Stimulated activated CD4-positive, alpha-beta T cell treated with anti-CD3 and anti-CD28 coated beads, Interleukin-4, amount 100 ng/mL, for 4 hours (primary cell): ENCODE data around the gene ELAPOR1.

Experiments
- DNase-seq, 2 experiments: peaks; one replicate each; pipeline ENCODE4 v3.0.0-alpha.2; 2020

The ELAPOR1 gene, protein sequence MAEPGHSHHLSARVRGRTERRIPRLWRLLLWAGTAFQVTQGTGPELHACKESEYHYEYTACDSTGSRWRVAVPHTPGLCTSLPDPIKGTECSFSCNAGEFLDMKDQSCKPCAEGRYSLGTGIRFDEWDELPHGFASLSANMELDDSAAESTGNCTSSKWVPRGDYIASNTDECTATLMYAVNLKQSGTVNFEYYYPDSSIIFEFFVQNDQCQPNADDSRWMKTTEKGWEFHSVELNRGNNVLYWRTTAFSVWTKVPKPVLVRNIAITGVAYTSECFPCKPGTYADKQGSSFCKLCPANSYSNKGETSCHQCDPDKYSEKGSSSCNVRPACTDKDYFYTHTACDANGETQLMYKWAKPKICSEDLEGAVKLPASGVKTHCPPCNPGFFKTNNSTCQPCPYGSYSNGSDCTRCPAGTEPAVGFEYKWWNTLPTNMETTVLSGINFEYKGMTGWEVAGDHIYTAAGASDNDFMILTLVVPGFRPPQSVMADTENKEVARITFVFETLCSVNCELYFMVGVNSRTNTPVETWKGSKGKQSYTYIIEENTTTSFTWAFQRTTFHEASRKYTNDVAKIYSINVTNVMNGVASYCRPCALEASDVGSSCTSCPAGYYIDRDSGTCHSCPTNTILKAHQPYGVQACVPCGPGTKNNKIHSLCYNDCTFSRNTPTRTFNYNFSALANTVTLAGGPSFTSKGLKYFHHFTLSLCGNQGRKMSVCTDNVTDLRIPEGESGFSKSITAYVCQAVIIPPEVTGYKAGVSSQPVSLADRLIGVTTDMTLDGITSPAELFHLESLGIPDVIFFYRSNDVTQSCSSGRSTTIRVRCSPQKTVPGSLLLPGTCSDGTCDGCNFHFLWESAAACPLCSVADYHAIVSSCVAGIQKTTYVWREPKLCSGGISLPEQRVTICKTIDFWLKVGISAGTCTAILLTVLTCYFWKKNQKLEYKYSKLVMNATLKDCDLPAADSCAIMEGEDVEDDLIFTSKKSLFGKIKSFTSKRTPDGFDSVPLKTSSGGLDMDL

GRCh38 chr1:109113590-109114341 is at the start of gene ELAPOR1:
TSS of gene ELAPOR1 (plus strand) at chr1:109114115. CDS start at chr1:109114184, 69 bp downstream.
- DNase-seq = peak; percentile 75 to 98

- no peak for DNase-seq
These were observed 48.8 kb upstream of the ELAPOR1 start for GRCh38 chr1:109065137-109065536.

DNA sequence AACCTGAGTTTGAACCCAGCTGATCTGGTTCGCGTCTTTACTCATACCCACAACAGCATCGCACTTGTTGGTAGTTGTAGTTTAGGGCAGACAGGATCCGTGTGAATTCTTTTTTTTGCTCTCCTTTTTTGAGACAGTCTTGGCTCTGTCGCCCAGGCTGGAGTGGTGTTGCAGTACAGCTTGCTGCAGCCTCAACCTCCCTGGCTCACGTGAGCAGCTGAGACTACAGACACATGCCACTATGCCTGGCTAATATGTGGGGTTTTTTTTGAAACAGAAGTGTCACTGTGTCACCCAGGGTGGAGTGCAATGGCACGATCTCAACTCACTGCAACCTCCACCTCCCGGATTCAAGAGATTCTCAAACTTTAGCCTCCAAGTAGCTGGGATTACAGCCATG is 46.0 kb upstream of the ELAPOR1 start:
- no peak for DNase-seq

DNA sequence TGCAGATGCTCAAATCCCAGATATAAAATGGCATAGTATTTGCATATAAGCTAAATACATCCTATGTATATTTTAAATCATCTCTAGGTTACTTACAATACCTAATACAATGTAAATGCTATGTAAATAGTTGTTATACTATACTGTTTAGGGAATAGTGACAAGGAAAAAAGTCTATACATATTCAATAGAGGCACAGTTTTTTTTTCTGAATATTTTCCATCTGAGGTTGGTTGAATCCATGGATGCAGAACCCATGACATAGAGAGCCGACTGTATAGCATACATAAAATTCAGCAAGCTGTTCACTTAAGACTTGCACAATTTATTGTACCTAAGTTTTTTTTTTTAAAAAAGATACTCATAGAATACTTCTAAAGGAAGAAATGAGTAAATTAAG is 44.6 kb upstream of the ELAPOR1 start:
- no peak for DNase-seq

DNA sequence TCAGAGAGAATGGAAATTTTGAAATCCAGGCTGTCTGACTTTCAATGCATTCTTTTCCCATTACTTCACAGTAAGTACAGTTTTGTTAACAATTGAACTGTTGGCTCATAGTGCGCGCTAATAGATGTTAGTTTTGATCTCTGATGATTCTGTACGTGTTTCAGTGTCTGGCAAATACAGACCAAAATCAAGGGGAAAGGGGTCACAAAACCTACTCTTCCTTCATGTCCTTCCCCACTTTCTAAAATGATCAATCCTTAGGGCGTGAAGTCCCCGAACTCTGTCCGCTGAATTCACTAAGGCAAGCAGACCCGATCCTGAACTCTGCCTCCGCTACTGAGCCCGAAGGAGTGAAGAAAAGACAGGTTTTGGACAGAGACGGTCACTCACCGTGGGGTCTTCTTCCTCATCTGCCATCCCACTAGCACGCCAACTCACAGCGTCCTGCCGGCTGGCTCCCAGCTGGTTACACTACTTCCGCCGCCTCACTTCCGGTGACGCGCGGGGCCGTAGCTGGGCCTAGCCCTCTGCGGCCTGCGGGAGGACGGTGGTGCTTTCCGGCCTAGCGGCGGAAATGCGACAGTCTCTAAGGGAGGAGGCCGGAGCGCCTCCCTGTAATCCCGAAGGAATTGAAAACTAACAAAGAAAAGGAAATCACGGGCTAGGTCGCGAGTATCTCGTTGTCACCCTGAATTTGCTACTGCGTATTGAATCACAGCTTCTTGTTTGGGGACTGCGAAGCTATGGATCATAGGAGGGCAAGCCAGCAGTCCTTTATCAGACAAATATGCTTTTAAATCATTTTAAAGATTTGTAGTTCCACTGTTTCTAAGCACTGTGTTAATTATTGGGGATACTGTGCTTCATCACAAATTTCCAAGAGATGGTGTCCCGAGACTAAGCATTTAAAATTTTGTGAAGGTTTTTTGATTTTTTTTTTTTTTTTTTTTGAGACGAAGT is 38.1 kb upstream of the ELAPOR1 start, which contains the start of gene TAF13:
TSS of gene TAF13 (minus strand) at position 473 of the 960 bp plus-strand sequence. CDS start at position 417, 56 bp downstream.
- peak; percentile 81 to 83 for DNase-seq

- no peak for DNase-seq
These were observed 35.6 kb upstream of the ELAPOR1 start for GRCh38 chr1:109078317-109078716.

DNA sequence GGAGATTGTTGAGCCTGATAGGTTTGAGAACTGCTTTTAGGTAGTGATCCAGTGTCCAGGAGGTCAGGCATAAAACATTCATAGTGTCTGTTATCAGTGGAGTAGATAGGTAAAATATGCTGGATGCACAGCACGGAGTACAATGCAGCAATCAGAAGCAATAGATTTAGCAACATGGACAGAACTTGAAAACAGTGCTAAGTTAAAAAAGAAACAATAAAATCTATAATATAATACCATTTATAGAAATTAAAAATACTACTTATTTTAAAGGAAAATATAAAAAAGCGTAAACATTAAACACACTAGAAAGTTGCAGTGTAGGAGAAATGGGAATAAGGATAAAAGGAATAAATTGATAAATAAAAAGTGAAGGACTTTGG is 34.7 kb upstream of the ELAPOR1 start:
- no peak for DNase-seq

GRCh38 chr1:109080441-109081082 is 33.4 kb upstream of the ELAPOR1 start:
- DNase-seq = no peak

DNA sequence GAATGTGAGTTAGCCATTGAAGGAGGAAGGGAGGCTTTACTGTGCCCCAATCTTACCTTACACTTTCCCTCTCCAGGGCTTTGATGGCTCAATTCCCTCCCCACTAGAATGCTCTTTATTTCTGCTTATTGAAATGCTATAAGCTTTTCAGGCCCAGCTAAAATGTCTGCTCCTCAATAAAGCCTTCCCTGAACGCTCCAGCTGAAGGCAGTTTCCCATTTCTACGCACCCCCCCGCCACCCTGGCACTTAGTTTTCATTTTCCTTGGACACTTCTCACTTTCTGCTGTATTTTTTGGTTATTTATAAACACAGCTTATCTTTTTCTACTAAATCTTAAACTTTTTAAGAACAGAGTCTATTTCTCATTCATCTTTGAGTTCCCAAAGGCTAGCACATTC is 30.4 kb upstream of the ELAPOR1 start:
- no peak for DNase-seq

GRCh38 chr1:109083923-109084322 is 30.0 kb upstream of the ELAPOR1 start:
- DNase-seq = no peak

DNA sequence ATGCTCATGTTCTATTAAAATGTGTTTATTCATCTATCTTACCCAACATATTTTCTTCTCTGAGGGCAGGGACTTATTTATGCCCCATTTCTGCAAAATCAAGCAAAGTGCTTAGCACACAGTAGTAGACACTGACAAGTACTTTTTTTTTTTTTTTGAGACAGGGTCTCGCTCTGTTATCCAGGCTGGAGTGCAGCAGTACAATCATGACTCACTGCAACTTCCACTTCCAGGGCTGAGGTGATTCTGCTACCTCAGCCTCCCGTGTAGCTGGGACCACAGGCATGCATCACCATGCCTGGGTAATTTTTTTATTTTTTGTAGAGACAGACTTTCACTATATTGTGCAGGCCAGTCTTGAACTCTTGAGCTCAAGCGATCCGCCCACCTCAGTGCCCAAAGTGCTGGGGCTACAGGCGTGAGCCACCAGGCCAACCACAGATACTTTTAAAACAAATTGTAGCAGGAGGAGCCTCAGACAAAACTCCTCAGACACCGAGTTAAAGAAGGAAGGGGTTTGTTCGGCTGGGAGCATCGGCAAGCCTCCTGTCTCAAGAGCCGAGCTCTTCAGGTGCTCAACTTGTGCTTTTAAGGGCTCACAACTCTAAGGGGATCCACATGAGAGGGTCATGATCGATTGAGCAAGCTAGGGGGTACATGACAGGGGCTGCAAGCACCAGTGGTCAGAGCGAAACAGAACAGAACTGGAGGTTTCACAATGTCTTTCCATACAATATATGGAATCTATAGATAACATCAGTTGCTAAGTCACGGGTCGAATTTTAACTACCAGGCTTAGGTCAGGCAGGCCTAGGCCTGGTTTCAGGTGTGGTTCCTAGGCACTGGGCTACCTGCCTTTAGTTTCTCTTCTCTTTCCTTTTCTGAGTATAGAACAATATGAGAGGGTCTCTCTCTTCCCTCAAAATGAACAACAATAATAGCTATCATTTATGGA is 29.1 kb upstream of the ELAPOR1 start:
- no peak for DNase-seq

DNA sequence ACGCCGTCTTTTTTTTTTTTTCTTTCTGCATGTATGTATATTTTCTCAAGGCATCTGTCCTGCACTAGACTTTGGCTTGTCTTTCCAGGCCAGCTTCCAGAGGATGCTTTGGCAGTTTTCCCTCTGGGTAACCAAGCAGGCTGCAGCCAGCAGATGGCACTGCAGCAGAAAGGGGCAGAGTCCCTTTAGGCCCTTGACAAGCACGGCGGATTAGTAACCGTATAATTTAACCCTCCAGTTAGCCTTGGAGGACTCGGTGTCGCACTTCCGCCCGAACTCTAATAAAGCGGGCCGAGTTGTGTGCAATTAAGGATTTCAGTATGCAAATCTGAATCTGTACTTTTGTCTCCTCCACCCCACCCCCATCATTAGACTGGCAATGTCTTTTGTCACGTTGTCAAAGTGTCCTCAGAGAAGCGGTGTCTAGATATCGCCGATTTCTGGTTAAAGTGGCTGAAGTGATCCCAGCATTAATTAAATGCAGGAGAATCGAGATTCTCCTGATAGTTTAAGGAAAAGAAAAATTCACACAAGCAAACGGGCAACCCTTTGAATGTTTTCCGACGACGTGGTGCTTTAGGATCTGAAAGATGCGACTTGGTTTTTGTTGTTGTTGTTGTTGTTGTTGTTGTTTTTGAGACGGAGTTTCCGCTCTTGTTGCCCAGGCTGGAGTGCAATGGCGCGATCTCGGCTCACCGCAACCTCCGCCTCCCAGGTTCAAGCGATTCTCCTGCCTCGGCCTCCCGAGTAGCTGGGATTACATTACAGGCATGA is 24.5 kb upstream of the ELAPOR1 start:
- no peak for DNase-seq

DNA sequence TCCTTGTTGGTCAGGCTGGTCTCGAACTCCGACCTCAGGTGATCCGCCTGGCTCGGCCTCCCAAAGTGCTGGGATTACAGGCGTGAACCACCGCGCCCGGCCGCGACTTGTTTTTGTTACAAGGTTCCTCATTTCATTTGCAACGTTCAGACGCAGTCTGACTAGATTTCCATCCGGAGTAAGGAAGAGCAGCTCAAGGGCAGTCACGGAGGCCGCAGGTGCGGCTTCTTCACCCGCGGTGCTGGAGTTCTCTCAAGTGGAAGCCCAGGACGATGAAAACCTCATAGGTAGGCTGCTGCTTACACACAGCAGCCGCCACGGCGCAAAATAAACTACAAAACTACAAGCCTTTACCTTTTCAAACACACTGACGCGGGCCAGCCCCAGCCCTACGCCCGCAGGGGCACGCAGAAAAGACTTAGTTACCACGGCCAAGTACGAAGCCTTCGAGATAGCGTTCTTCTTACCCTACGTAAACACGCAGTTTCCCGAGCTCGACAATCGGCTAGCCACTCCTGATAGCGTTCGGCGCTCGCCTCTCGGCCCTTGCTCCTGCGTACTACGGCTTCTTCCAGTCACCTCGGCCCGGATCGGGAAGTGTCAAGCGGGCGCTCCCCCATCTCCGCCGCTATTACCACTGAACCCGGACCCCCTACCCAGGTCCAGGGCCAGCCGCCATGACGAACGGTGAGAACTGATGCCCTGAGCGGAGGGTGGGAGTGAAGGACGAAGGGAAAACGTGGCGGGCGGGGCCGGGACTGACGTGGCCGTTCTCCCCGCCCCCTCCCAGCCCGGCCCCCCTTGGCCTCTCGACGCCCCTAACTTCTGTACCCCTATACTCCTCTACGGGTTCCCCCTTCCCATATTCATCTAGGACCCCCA is 23.5 kb upstream of the ELAPOR1 start, which contains the start of gene TMEM167B:
TSS of gene TMEM167B (plus strand) at position 569 of the 882 bp plus-strand sequence. CDS start at position 678, 109 bp downstream.
- DNase-seq = peak; percentile 77 to 86

- DNase-seq = no peak
These were observed 22.7 kb upstream of the ELAPOR1 start for GRCh38 chr1:109091078-109091838.

GRCh38 chr1:109091839-109092193 is 22.1 kb upstream of the ELAPOR1 start:
- no peak for DNase-seq

DNA sequence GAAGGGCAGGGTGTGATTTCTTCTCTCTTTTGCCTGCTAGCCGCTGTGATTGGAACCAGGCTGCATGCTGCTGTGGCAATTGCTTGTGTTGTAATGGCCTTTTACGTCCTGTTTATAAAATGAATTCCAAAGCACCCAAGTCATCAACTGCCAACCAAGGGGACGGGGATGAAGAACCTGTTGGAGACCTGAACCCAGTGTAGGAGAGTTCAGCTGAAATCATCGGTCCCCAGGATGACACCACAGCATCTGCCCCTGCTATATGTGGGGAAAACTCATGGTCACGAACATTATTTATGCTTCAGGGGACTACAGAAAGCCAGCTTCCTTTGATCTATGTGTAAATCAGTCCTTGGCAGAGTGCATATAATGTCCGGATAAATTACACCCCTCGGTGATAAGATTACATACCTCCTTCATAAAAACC is 19.5 kb upstream of the ELAPOR1 start:
- DNase-seq = no peak

GRCh38 chr1:109094871-109095270 is 19.0 kb upstream of the ELAPOR1 start:
- no peak for DNase-seq
